ENCODE results near the gene KLHL5.
"Not testable (repeated sequence)": the region's sequence is repeated elsewhere in the genome, so short reads cannot be mapped to it uniquely, and the experiment has no call there.

KLHL5 gene, protein sequence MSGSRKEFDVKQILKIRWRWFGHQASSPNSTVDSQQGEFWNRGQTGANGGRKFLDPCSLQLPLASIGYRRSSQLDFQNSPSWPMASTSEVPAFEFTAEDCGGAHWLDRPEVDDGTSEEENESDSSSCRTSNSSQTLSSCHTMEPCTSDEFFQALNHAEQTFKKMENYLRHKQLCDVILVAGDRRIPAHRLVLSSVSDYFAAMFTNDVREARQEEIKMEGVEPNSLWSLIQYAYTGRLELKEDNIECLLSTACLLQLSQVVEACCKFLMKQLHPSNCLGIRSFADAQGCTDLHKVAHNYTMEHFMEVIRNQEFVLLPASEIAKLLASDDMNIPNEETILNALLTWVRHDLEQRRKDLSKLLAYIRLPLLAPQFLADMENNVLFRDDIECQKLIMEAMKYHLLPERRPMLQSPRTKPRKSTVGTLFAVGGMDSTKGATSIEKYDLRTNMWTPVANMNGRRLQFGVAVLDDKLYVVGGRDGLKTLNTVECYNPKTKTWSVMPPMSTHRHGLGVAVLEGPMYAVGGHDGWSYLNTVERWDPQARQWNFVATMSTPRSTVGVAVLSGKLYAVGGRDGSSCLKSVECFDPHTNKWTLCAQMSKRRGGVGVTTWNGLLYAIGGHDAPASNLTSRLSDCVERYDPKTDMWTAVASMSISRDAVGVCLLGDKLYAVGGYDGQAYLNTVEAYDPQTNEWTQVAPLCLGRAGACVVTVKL

DNA sequence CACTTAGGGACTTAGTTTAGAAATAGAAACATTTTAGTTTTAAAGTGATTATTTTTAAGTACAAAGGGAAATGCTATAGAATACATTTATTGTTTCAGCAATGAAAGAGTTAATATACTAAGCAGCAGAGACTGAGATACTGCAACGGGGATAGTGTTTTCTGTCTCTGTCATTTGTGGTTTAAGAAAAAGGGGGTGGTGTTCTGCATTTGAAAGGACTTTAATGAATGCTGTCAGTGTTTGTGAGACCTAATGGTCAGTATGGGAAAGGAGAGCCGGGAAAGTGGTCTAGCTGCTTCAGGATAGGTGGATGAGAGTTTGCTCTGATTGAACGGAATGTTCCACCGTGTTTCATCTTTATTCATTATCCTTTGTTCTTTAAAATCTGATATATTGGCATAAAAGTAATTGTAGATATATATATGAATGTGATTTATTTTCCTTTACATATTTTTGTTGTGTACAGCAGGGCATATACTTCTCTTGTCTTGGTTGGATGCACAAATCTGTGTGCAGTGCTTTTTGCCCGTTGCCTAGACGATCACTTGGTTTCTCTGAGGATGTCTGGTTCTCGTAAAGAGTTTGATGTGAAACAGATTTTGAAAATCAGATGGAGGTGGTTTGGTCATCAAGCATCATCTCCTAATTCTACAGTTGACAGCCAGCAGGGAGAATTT lies at the start of gene KLHL5:
Gene KLHL5 (plus strand): TSS at position 139 of the 676 bp plus-strand sequence. CDS start 421 bp downstream, at position 560.
- DNase-seq, result no peak
- in situ Hi-C loops (cut with MboI; ENCODE audit: low pct_unique_long_range_greater_than_20kb, low sequenced_read_pairs), result no loop called here

DNA sequence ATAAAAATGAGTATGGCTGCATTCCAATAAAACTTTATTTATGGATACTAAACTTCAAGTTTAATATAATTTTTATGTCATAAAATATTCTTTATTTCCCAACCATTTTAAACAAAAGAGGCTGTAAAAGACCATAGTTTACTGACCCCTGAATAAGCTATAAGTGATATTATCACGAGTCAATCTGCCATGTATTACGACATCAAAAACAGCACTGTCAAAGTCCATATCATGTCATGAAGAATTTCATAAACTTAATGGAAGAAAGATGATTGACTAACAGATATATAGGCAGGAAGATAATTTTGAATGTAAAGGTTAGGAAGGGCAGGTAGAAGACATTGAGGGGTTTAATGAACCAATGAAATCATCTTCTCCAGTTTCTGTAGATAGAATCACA lies 48.0 kb upstream of the KLHL5 start:
- in situ Hi-C loops (cut with MboI; ENCODE audit: low pct_unique_long_range_greater_than_20kb, low sequenced_read_pairs), result no loop called here

DNA sequence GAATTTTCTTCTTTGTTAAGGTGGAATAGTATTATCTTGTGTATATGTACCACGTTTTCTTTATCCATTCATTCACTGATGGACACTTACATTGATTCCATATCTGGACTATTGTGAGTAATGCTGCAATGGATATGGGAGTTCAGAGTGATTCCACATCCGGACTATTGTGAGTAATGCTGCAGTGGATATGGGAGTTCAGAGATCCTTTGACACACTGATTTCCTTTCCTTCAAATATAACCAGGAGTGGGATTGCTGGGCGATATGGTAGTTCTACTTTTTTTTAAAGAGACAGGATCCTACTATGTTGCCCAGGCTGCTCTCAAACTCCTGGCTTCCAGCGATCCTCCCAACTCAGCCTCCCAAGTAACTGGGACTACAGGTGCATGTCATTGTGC lies 41.9 kb upstream of the KLHL5 start:
- no peak for DNase-seq
- in situ Hi-C loops (cut with MboI; ENCODE audit: low pct_unique_long_range_greater_than_20kb, low sequenced_read_pairs), result no loop called here

More for the DNA sequence above, 48.0 kb upstream of the KLHL5 start:
- DNase-seq, result no peak

DNA sequence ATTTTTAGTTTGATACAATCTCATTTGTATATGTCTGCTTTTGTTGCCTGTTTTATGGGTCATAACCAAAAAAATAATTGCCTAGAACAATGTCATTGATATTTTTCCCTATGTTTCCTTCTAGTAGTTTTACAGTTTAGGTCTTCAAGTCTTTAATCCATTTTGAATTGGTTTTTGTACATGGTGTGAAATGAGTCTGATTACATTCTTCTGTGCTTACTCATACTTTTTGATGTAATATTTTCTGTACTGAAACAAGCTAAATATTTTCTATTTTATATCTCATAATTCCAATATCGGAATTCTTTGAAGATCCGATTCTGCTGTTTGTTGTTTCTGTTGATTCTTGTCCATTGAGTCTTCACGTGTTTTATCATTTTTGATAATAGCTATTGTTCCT lies 40.4 kb upstream of the KLHL5 start:
- in situ Hi-C loops (cut with MboI; ENCODE audit: low pct_unique_long_range_greater_than_20kb, low sequenced_read_pairs), result no loop called here

DNA sequence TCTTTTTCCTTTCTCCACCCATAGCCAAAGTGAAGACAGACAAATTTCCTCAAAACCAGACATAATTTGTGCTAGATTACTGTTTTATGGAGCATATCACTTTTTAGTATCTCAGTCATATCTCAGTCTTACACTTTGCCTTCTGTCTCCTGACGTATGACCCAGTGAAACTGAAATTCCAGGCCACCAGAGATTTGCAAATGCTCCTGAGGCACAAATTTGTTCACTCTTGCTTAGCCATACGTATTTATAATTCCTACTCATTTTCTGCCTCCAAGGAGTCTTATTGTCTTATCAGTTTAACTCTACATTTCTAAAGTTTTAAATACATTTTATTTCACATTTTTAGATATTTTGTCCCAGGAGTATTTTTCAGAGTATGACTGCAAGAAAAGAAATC lies 39.8 kb upstream of the KLHL5 start:
- no peak for DNase-seq
- in situ Hi-C loops (cut with MboI; ENCODE audit: low pct_unique_long_range_greater_than_20kb, low sequenced_read_pairs), result no loop called here

More for the DNA sequence above, 40.4 kb upstream of the KLHL5 start:
- no peak for DNase-seq

DNA sequence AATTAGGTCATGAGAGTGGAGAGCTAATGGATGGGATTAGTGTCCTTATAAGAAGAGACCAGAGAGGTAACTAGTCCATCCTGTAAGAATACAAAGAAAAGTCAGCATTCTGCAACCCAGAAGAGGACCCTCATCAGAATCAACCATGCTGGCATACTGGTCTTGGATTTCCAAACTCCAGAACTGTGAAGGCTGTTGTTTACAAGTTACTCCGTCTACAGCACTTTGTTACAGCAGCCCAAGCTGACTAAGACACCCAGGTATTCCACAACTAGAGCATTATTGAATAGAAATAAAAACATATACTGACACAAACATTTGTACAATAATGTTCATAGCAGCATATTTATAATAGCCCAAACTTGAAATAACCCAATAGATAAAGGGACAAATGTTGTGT lies 39.0 kb upstream of the KLHL5 start:
- in situ Hi-C loops (cut with MboI; ENCODE audit: low pct_unique_long_range_greater_than_20kb, low sequenced_read_pairs), result no loop called here
- no peak for DNase-seq

DNA sequence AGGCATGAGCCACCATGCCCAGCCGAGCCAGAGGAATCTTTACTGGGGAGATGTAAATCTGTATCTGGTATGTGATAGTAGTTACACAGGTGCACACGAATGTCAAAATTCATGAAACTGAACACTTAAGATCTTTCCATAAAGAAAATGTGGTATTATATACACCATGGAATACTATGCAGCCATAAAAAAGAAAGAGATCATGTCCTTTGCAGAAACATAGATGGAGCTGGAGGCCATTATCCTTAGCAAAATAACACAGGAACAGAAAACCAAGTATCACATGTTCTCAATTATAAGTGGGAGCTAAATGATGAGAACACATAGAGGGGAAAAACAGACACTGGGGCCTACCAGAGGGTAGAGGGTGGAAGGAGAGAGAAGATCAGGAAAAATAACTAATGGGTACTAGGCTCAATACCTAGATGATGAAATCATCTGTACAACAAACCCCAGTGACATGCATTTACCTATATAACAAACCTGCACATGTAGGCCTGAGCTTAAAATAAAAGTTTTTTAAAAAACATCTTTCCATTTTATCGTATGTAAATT lies 37.6 kb upstream of the KLHL5 start:
- in situ Hi-C loops (cut with MboI; ENCODE audit: low pct_unique_long_range_greater_than_20kb, low sequenced_read_pairs), result no loop called here
- no peak for DNase-seq

DNA sequence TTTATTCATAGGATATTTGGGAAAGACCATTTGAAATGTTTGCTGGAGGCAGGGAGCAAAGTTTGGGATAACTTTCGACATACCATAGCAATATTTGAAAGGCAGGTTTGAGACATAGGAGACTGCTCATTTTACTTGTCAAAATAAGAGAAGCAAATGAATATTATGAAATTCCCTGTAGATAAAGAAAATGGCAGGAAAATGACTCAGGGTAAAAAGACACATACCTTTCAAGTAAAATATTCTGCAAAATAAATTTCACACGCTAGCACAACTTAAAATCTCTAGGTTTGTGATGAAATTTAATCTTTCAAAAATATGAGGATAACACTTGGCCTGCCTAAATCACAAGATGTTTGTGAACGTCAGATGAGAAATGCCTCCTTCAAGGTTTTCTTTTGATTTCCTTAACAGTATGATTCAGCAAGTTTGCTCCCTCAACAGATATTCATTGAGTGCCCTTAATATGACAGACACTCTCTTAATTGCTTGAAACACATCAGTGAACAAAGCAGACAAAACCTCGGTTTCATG lies 36.4 kb upstream of the KLHL5 start:
- peak; percentile 43 for DNase-seq
- in situ Hi-C loops (cut with MboI; ENCODE audit: low pct_unique_long_range_greater_than_20kb, low sequenced_read_pairs), result no loop called here

DNA sequence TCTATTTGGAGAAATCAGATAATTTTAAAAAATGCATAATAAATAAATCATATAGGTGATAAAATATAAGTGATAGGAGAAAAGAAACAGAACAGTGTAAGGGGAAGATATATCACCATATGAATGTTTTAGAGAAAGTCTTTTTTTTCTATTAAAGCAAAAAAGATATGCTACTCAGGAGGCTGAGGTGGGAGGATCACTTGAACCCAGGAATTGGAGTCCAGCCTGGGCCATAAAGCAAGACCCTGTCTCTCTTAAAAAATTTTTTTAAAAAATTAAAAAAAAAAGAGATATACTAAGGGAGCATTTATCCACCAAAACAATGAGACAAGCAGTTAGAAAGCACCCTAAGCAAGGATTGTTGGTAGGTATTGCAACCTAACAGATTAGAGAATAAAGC lies 35.9 kb upstream of the KLHL5 start:
- in situ Hi-C loops (cut with MboI; ENCODE audit: low pct_unique_long_range_greater_than_20kb, low sequenced_read_pairs), result no loop called here
- DNase-seq, result no peak

DNA sequence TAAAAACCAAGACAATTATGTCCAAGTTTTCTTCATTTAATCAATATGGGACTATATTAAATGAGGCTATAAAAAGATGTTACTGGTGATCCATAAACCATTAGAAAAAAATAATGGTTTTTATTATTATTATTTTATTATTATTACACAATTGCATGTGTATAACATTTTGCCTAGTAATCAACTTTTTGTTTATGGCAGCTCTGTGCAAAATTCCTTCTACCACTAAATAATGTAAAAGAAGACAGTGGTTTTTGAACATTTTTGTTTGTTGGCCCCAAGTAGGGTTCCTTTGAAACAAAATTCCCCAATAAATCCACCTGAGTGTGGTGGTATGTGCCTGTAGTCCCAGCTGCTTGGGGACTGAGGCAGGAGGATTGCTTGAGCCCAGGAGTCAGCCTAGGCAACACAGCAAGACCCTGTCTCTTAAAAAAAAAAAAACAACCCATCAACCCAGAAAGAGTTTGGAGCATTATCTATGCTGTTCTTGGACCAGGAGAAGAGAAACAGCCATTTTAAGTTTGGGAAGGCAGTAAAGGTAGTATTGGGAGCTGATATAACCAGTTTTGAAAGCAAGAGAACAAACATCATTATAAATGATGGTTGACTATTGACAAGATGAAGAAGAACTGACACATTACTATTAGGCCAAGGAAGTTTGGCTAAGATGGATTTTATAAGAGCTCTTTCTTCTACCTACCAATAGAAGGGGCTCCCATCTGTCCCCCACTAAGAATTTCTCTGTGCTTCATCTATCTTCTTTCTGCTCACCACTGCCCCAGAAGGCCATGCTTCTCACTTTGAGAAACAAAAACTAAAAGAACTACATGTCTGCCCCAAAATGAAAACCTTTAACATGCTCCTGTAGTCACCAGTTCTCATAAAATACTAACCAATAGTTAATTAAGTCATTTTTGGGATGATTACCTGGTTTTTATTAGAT lies 32.0 kb upstream of the KLHL5 start:
- DNase-seq, result peak; percentile 40
- in situ Hi-C loops (cut with MboI; ENCODE audit: low pct_unique_long_range_greater_than_20kb, low sequenced_read_pairs), result no loop called here

DNA sequence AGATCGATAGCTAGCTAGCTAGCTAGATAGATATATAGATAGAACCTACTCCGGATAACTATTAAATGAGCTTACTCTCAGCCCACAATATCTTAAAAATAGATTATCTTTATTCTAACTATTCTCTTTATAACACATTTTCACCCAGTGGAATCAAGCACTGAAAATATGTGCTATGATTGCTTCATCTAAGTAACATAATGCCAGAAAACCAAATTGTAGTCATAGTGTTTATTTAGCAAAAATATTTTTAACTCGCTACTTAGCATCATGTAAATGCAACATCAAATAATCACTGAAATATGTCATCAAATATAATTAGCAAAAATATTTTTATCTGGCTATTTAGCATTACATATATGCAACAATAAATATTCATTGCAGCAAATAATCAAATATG lies 31.3 kb upstream of the KLHL5 start:
- DNase-seq, result no peak
- in situ Hi-C loops (cut with MboI; ENCODE audit: low pct_unique_long_range_greater_than_20kb, low sequenced_read_pairs), result no loop called here

DNA sequence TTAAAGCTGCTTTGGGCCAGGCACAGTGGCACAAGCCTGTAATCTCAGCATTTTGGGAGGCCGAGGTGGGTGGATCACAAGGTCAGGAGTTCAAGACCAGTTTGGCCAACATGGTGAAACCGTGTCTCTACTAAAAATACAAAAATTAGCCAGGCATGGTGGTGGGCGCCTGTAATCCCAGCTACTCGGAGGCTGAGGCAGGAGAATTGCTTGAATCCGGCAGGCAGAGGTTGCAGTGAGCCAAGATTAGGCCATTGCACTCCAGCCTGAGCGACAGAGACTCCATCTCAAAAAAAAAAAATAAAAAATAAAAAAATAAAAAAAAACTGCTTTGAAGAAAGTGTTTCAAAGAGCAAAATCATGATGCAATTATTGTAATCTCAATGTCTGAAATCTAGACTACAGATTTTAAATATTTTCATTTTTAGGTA lies 30.4 kb upstream of the KLHL5 start:
- in situ Hi-C loops (cut with MboI; ENCODE audit: low pct_unique_long_range_greater_than_20kb, low sequenced_read_pairs); DNase-seq: not testable (repeated sequence)

DNA sequence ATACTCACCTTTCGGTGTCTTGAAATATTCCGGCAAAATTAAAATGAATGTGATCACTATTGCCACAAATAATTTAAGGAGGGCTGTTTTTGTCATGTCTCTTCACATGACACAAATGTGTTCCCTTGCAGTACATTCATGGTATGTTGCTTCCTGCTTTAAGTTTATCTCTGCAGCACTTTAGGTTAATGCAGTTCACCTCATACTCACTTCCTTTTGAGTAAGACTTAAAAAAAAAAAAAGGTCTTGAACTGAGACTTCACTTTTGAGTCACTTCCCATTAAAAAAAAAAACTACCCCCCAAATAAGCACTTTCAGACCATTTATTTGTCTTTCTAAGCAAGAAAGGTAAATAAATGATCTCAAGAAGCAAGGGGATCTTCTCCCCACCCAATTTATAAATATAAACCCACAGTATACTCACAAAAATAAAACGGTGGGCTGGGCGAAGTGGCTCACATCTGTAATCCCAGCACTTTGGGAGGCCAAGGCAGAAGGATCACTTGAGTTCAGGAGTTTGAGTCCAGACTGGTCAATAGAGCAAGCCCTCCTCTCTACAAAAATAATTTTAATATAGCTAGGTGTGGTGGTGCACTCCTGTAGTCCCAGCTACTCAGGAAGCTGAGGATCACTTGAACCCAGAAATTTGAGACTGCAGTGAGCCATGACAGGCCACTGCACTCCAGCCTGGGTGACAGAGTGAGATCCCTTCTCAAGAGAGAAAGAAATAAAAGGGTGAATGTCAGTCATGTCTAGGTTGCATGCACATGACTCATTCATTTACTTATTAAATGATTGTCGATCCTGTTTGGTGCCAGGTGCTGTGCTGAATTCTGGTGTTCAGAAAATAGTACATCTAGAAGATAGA lies 29.6 kb upstream of the KLHL5 start, which contains the start of gene TMEM156:
Gene TMEM156 (minus strand): TSS at position 192 of the 868 bp plus-strand sequence. CDS start 96 bp downstream, at position 96.
- DNase-seq, result peak; percentile 87
- in situ Hi-C loops (cut with MboI; ENCODE audit: low pct_unique_long_range_greater_than_20kb, low sequenced_read_pairs), result no loop called here

DNA sequence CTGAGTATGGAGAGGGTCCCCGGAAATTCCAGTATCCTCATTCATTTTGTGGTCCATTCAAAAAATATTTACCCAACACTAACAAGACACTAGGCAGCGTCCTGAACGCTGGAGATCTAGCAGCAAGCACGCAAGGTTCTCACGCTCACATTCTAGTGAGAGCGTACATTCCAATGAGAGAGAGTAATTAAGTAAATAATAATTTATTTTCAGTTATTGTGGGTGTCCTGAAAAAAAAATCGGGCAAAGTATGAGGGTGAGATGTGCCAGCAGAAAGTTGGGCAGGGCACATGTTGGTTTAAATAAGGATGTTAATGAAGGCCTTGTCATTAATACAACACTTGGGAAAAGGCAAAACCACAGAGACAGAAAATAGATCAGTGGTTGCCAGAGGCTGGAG lies 25.9 kb upstream of the KLHL5 start:
- in situ Hi-C loops (cut with MboI; ENCODE audit: low pct_unique_long_range_greater_than_20kb, low sequenced_read_pairs), result no loop called here
- DNase-seq, result no peak

DNA sequence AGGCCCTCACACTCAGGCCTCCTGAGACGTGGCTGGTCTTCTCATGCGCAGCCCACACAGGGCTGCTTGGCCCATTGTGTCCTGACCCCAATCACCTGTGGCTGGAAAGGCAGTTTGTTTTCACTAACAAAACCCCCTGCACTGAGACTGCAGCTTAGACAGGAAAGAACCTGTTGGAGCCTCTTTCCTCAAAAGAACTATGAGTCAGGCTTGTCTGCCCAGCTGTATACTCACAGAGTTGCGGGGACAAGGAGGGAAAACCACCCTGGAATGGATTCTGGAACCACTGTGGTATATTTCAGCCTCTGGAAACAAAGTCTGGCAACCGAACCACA lies 24.6 kb upstream of the KLHL5 start:
- no peak for DNase-seq
- in situ Hi-C loops (cut with MboI; ENCODE audit: low pct_unique_long_range_greater_than_20kb, low sequenced_read_pairs), result no loop called here

DNA sequence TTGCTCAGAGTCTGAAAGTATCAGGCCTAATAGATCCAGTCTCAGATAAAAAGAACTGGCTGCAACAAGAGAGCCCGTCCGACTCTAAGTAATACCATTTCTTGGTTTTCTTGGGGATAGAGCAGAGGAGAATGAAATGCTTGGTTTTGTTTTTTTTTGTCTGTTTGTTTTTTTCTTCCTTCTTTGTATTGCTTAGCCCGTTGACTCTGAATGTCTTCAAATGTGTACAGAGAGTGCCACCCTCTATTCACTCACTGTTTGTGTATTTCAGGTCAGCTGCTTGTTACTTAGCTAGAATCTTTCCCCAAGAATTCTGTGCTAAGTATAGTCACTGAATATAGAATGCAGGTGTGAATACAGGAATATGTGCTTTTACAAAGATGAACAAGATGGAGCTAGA lies 24.1 kb upstream of the KLHL5 start:
- DNase-seq, result no peak
- in situ Hi-C loops (cut with MboI; ENCODE audit: low pct_unique_long_range_greater_than_20kb, low sequenced_read_pairs), result no loop called here

DNA sequence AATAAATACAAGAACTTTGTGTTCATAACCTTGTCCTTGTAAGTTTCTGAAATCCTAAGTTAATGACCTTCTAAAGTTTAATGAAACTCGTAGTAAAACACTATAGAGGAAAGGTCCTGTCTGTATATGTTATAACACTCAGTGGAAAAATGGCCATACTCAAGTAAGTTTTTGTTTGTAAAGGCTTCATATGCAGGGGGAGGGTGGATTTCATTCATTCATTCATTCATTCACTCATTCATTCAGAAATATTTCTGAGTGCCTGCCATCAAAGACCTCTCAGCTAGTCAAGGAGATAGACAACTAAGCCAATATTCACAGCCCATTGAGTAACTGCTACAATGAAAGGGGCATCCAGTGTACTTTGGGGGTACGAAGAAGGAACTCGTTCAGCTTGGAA lies 22.9 kb upstream of the KLHL5 start:
- in situ Hi-C loops (cut with MboI; ENCODE audit: low pct_unique_long_range_greater_than_20kb, low sequenced_read_pairs), result no loop called here
- no peak for DNase-seq

DNA sequence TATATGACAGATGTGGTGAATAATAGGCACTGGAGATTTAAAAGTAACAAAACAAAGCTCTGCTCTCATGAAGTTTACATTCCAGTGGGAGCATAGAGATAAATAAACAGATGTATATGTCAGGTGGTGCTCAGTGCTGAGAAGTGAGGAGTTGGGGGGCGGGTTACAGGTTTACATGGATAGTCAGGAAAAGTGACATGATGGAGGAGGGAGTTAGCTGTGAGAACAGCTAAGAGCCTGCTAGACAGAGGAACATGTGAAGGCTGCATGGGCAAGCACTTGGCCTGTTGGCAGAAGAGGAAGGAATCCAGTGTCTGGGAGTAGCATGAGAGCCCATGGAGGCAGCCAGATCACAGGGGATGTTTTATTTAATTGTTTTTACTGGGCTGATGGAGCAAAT lies 19.7 kb upstream of the KLHL5 start:
- no peak for DNase-seq
- in situ Hi-C loops (cut with MboI; ENCODE audit: low pct_unique_long_range_greater_than_20kb, low sequenced_read_pairs), result no loop called here
